Endodermal cell (in vitro differentiated cells): ENCODE data around the gene TUBG2. TPM values are rescaled to one million over a fixed set of nuclear protein-coding genes. Genes with fewer than 3 reads are reported as not detected.

Experiments
- DNase-seq: peaks from one replicate; pipeline ENCODE4 v3.0.0-alpha.2; 2017
- H3K27ac ChIP-seq: 2 replicates; pipeline ENCODE4 v1.5.1; 2013; ENCODE audit warnings: mild to moderate bottlenecking, low read depth, low read length, moderate library complexity
- H3K27me3 ChIP-seq: 2 replicates; pipeline ENCODE4 v1.6.1; 2013; ENCODE audit warnings: mild to moderate bottlenecking, low read length, moderate library complexity; ENCODE audit not compliant: insufficient read depth, control insufficient read depth, poor library complexity, severe bottlenecking
- H3K36me3 ChIP-seq: 2 replicates; pipeline ENCODE4 v1.7.0; 2013; ENCODE audit warnings: mild to moderate bottlenecking, low read length, moderate library complexity; ENCODE audit not compliant: control insufficient read depth, insufficient read depth
- H3K4me1 ChIP-seq: one replicate; pipeline ENCODE4 v1.7.0; 2013; ENCODE audit warnings: low read length; ENCODE audit not compliant: control insufficient read depth, insufficient read depth
- H3K4me3 ChIP-seq: 2 replicates; pipeline ENCODE4 v1.5.1; 2013; ENCODE audit warnings: mild to moderate bottlenecking, low read length, moderate library complexity
- H3K9ac ChIP-seq: 2 replicates; pipeline ENCODE4 v1.6.1; 2013; ENCODE audit warnings: mild to moderate bottlenecking, low read length, moderate library complexity; ENCODE audit not compliant: poor library complexity, severe bottlenecking; ENCODE audit errors: extremely low read depth
- H3K9me3 ChIP-seq: 2 replicates; pipeline ENCODE4 v1.6.1; 2013; ENCODE audit warnings: mild to moderate bottlenecking, low read length, moderate library complexity; ENCODE audit not compliant: control insufficient read depth
- H3K27ac Mint-ChIP-seq: 2 replicates; pipeline ENCODE4 v1.8.0; 2020; ENCODE audit warnings: mixed read lengths
- H3K27me3 Mint-ChIP-seq: 2 replicates; pipeline ENCODE4 v1.8.0; 2021; ENCODE audit warnings: mild to moderate bottlenecking, mixed read lengths; ENCODE audit not compliant: insufficient read depth
- H3K36me3 Mint-ChIP-seq: 2 replicates; pipeline ENCODE4 v1.8.0; 2020; ENCODE audit warnings: low read depth, mixed read lengths
- H3K4me1 Mint-ChIP-seq: 2 replicates; pipeline ENCODE4 v1.8.0; 2020; ENCODE audit warnings: mixed read lengths
- H3K4me3 Mint-ChIP-seq: 2 replicates; pipeline ENCODE4 v1.8.0; 2020; ENCODE audit warnings: mild to moderate bottlenecking, moderate library complexity, mixed read lengths
- H3K9me3 Mint-ChIP-seq: 2 replicates; pipeline ENCODE4 v1.8.0; 2020; ENCODE audit warnings: mild to moderate bottlenecking, mixed read lengths
- CTCF ChIP-seq: fragments of 200-600 bp; sonication (generic); conservative IDR thresholded peaks from 2 replicates; pipeline ENCODE4 v1.5.0; 2021; ENCODE audit warnings: antibody characterized with exemption, mild to moderate bottlenecking
- WGBS, 2 experiments: methylation state at CpG; one replicate each; pipeline versions ENCODE4 v1.1.5 to v1.1.7; 2013; ENCODE audit warnings: missing lambda C conversion rate in 2 of 2, mixed read lengths in 1 of 2; ENCODE audit not compliant: insufficient coverage in 1 of 2, insufficient read length in 1 of 2; 5-methylcytosine and 5-hydroxymethylcytosine counted together
- total RNA-seq, 2 donors: library from RNA; stranded (reverse); fragmentation: NEBNext Ultra II Directional in 1 of 2; extraction: Animal tissue kit (Norgen Biotek cat#: 25700) in 1 of 2; gene quantifications; 2 replicates in 1 of 2; 3 replicates in 1 of 2; pipeline ENCODE4 v1.2.1, GENCODE V29; 2021

The TUBG2 gene
- total RNA-seq, 2 donors from 2014 or later, result 32.4 to 38.0 TPM

GRCh38 chr17:42681976-42682721 is 23.1 kb downstream of the TUBG2 start, which contains the start of gene CNTNAP1:
TSS of gene CNTNAP1 (plus strand) at chr17:42682531. CDS start at chr17:42682830, 299 bp downstream.
- H3K9me3 Mint-ChIP-seq, result no peaks in the 10 kb centered on the region
- 5 to 9% methylated on average over 18 to 22 of the region's 22 CpGs for WGBS, 2 experiments
- H3K4me3 ChIP-seq, result peak within 1 kb of the TSS; percentile 77
- peaks cover 59% of the 10 kb centered on the region for H3K27me3 Mint-ChIP-seq
- DNase-seq, result peak; percentile 89
- peaks cover 5% of the 10 kb centered on the region for H3K4me1 ChIP-seq
- no peak within 1 kb of the TSS for H3K27ac Mint-ChIP-seq
- peaks cover 25% of the 10 kb centered on the region for H3K4me1 Mint-ChIP-seq
- H3K4me3 Mint-ChIP-seq, result peak within 1 kb of the TSS; percentile 66
- TF ChIP-seq CTCF, result no peak
- H3K36me3 ChIP-seq, result no peaks in the 10 kb centered on the region
- no peak within 1 kb of the TSS for H3K9ac ChIP-seq
- H3K36me3 Mint-ChIP-seq, result peaks cover 11% of the 10 kb centered on the region
- no peak within 1 kb of the TSS for H3K27ac ChIP-seq
- H3K27me3 ChIP-seq, result peaks cover 23% of the 10 kb centered on the region
- H3K9me3 ChIP-seq, result no peaks in the 10 kb centered on the region

GRCh38 chr17:42682722-42683403 is 23.8 kb downstream of the TUBG2 start:
- H3K9ac ChIP-seq, result no peak overlapping the region
- no peak overlapping the region for H3K27ac ChIP-seq
- H3K27me3 Mint-ChIP-seq, result peaks cover 59% of the 10 kb centered on the region
- DNase-seq, result peak; percentile 90
- H3K9me3 ChIP-seq, result no peaks in the 10 kb centered on the region
- 0 to 2% methylated on average over 17 to 34 of the region's 34 CpGs for WGBS, 2 experiments
- H3K27me3 ChIP-seq, result peaks cover 23% of the 10 kb centered on the region
- peak overlapping the region; percentile 66 for H3K4me3 Mint-ChIP-seq
- H3K36me3 ChIP-seq, result no peaks in the 10 kb centered on the region
- peaks cover 24% of the 10 kb centered on the region for H3K4me1 Mint-ChIP-seq
- no peaks in the 10 kb centered on the region for H3K9me3 Mint-ChIP-seq
- TF ChIP-seq CTCF, result no peak
- H3K4me3 ChIP-seq, result peak overlapping the region; percentile 77
- H3K36me3 Mint-ChIP-seq, result peaks cover 11% of the 10 kb centered on the region
- H3K27ac Mint-ChIP-seq, result no peak overlapping the region
- peaks cover 5% of the 10 kb centered on the region for H3K4me1 ChIP-seq

GRCh38 chr17:42683407-42684034 is 24.4 kb downstream of the TUBG2 start:
- H3K9me3 ChIP-seq, result no peaks in the 10 kb centered on the region
- no peak for TF ChIP-seq CTCF
- no peak overlapping the region for H3K9ac ChIP-seq
- DNase-seq, result peak; percentile 73
- H3K27me3 Mint-ChIP-seq, result peaks cover 61% of the 10 kb centered on the region
- H3K4me1 ChIP-seq, result peaks cover 5% of the 10 kb centered on the region
- H3K36me3 Mint-ChIP-seq, result peaks cover 11% of the 10 kb centered on the region
- no peak overlapping the region for H3K27ac Mint-ChIP-seq
- H3K27me3 ChIP-seq, result peaks cover 23% of the 10 kb centered on the region
- 27 to 33% methylated on average over 14 to 25 of the region's 25 CpGs for WGBS, 2 experiments
- H3K9me3 Mint-ChIP-seq, result no peaks in the 10 kb centered on the region
- peak overlapping the region; percentile 77 for H3K4me3 ChIP-seq
- H3K27ac ChIP-seq, result no peak overlapping the region
- H3K36me3 ChIP-seq, result peaks cover 5% of the 10 kb centered on the region
- peak overlapping the region; percentile 66 for H3K4me3 Mint-ChIP-seq
- peaks cover 21% of the 10 kb centered on the region for H3K4me1 Mint-ChIP-seq
